A549 (cell line): ENCODE measurements around the gene LYPLAL1. TPM values are rescaled to one million over a fixed set of nuclear protein-coding genes. Genes with fewer than 3 reads are reported as not detected.
A peak's percentile ranks its signal among the peaks of the same experiment; 100 is the strongest.

Source experiments
- ATAC-seq, 2 experiments: fragments of 200-7000 bp in 1 of 2; fragments of >200 bp in 1 of 2; cut with Nextera tagmentation in 1 of 2; cut with Tn5 transposase in 1 of 2; 3 replicates each; pipeline versions ENCODE4 v1.8.0 to v1.9.1; 2018 to 2020; ENCODE audit warnings: mild to moderate bottlenecking in 1 of 2, moderate library complexity in 1 of 2
- CTCF ChIA-PET: fragments of 300-600 bp; sonication (Branson Sonifier 250); formaldehyde crosslinking; extraction: SDS; loops from one replicate; lab custom pipeline; 2021; ENCODE audit warnings: antibody characterized with exemption, inconsistent platforms; lab: Yijun Ruan, JAX
- POLR2A ChIA-PET: fragments of 350-600 bp; formaldehyde crosslinking; extraction: SDS; loops from one replicate; lab custom pipeline; 2021; ENCODE audit warnings: antibody characterized with exemption, inconsistent platforms; lab: Yijun Ruan, JAX
- DNase-seq, 2 experiments: peaks; one replicate each; pipeline versions ENCODE4 v3.0.0 to v3.0.0-alpha.2; 2011 to 2016; ENCODE audit warnings: low read depth in 1 of 2, low spot score in 1 of 2
- FAIRE-seq: peaks from 2 replicates; lab custom pipeline; 2011; peaks lifted over from hg19 to GRCh38; lab: Jason Lieb, UNC
- H3K27ac ChIP-seq, 2 experiments: fragments of >200 bp; sonication (Bioruptor Twin); formaldehyde crosslinking; 3 replicates each; pipeline ENCODE4 v1.5.1; 2016 to 2017
- H3K4me1 ChIP-seq: fragments of >200 bp; sonication (Bioruptor Twin); formaldehyde crosslinking; 3 replicates; pipeline ENCODE4 v1.6.1; 2016
- H3K4me2 ChIP-seq: fragments of >200 bp; sonication (Bioruptor Twin); formaldehyde crosslinking; 3 replicates; pipeline ENCODE4 v1.6.1; 2016
- H3K4me3 ChIP-seq: fragments of >200 bp; sonication (Bioruptor Twin); formaldehyde crosslinking; 3 replicates; pipeline ENCODE4 v1.5.1; 2016
- H3K9me3 ChIP-seq: fragments of >200 bp; sonication (Bioruptor Twin); formaldehyde crosslinking; 3 replicates; pipeline ENCODE4 v1.6.1; 2016
- FOSL2 ChIP-seq, 2 experiments: fragments of 450-650 bp in 1 of 2; fragments of >200 bp in 1 of 2; sonication (Bioruptor Twin) in 1 of 2; formaldehyde crosslinking; IDR thresholded peaks; 2 replicates each; pipeline versions ENCODE4 v1.5.0 to v1.6.1; 2016 to 2020; ENCODE audit warnings: mild to moderate bottlenecking in 1 of 2, moderate library complexity in 1 of 2
- HEYL ChIP-seq: fragments of 250-450 bp; sonication (Bioruptor Pico); IDR thresholded peaks from 2 replicates; pipeline ENCODE4 v1.8.0; 2021; ENCODE audit warnings: mild to moderate bottlenecking, moderate library complexity
- JUNB ChIP-seq: fragments of >200 bp; sonication (Bioruptor Twin); formaldehyde crosslinking; IDR thresholded peaks from 2 replicates; pipeline ENCODE4 v1.6.1; 2016
- MAFK ChIP-seq: fragments of 450-650 bp; IDR thresholded peaks from 2 replicates; pipeline ENCODE4 v1.6.1; 2014; ENCODE audit not compliant: partially characterized antibody
- MAZ ChIP-seq: fragments of 150-350 bp; IDR thresholded peaks from 2 replicates; pipeline ENCODE4 v1.6.1; 2014; ENCODE audit warnings: antibody characterized with exemption, low read depth, low read length, borderline replicate concordance
- MYC ChIP-seq: IDR thresholded peaks from 2 replicates; pipeline ENCODE4 v1.6.1; 2012; ENCODE audit warnings: mild to moderate bottlenecking, inconsistent platforms, low read length, improper control_type of control experiment, borderline replicate concordance
- NFE2L2 ChIP-seq: fragments of 150-350 bp; conservative IDR thresholded peaks from 2 replicates; pipeline ENCODE4 v1.6.1; 2014; ENCODE audit warnings: low read length
- NR3C1 ChIP-seq: fragments of >200 bp; sonication (Bioruptor Twin); formaldehyde crosslinking; IDR thresholded peaks from 3 replicates; pipeline ENCODE4 v1.6.1; 2017
- PBX3 ChIP-seq: IDR thresholded peaks from 2 replicates; pipeline ENCODE4 v1.6.1; 2012
- POLR2AphosphoS2 ChIP-seq: conservative IDR thresholded peaks from 2 replicates; pipeline ENCODE4 v1.6.1; 2012; ENCODE audit warnings: low read length, improper control_type of control experiment, inconsistent platforms
- RARB ChIP-seq: fragments of 250-450 bp; sonication (Bioruptor Pico); IDR thresholded peaks from 2 replicates; pipeline ENCODE4 v1.8.0; 2021; ENCODE audit warnings: mild to moderate bottlenecking, moderate library complexity
- REST ChIP-seq: fragments of 200-600 bp; sonication (generic); IDR thresholded peaks from 2 replicates; pipeline ENCODE4 v1.6.1; 2016; ENCODE audit warnings: antibody characterized with exemption, mild to moderate bottlenecking, moderate library complexity
- ZC3H11A ChIP-seq: fragments of 450-650 bp; IDR thresholded peaks from 2 replicates; pipeline ENCODE4 v1.6.1; 2014; ENCODE audit warnings: antibody characterized with exemption, mild to moderate bottlenecking
- ZFP36 ChIP-seq: fragments of 450-650 bp; IDR thresholded peaks from 2 replicates; pipeline ENCODE4 v1.6.1; 2014; ENCODE audit warnings: borderline replicate concordance; ENCODE audit not compliant: partially characterized antibody
- WGBS: methylation state at CpG from one replicate; pipeline ENCODE4 v1.1.6; 2017; ENCODE audit errors: missing lambda C conversion rate; 5-methylcytosine and 5-hydroxymethylcytosine counted together
- polyA plus RNA-seq, 4 experiments: library from polyadenylated mRNA; depleted of rRNA in 3 of 4; stranded (reverse); fragments of >200 nt; fragmentation: RNase III in 1 of 4; extraction: RNeasy Plus Mini Kit Qiagen cat#74134 plus additional on column Dnase treatment in 1 of 4; gene quantifications; 2 replicates in 3 of 4; 3 replicates in 1 of 4; pipeline ENCODE4 v1.2.3, GENCODE V29; 2011 to 2017
- TF ChIP-seq, protein P1 (sequence below): fragments of >200 bp; sonication (Bioruptor Twin); formaldehyde crosslinking; IDR thresholded peaks from 3 replicates; pipeline ENCODE4 v1.6.1; 2016

LYPLAL1 gene
- polyA plus RNA-seq, 2 of the 4 experiments (the other 2 are of a cell fraction): 13.6 to 61.2 TPM

DNA sequence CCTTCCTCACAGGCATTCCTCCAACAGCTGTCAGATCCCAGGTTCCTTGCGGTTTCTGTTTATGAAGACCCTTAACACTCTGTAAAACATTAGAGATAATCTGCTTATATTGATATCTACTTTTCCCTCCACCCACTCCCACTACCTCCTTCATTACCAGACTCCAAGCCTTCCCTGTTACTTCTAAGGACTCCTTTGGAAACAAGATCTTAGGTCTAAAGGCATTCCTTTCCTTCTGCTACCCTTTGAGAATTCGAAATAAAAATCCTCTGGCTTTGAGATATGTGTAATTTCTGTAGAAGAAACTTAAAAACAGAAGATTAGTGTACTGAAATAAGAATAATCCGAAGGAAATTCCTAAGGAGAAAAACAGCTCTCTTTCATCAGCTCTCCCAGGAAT is 23.7 kb upstream of the LYPLAL1 start:
- peaks cover 8% of the 10 kb centered on the region; the same call in 2 of the 3 replicates for H3K4me1 ChIP-seq
- no peak overlapping the region for H3K4me3 ChIP-seq
- ChIA-PET POLR2A (no interaction called here), CTCF (interaction anchor here (1.1 kb wide), 1 partner anchor 366 kb away, joined by 3 read pairs; no protein-coding TSS in a partner anchor)
- no peak overlapping the region for H3K4me2 ChIP-seq
- no peaks in the 10 kb centered on the region for H3K9me3 ChIP-seq
- DNase-seq (no peak), FAIRE-seq (no peak), ATAC-seq (no peak)
- no peak overlapping the region for H3K27ac ChIP-seq
- 62% methylated on average over 3 of the region's 3 CpGs for WGBS
- TF ChIP-seq, protein P1, sequence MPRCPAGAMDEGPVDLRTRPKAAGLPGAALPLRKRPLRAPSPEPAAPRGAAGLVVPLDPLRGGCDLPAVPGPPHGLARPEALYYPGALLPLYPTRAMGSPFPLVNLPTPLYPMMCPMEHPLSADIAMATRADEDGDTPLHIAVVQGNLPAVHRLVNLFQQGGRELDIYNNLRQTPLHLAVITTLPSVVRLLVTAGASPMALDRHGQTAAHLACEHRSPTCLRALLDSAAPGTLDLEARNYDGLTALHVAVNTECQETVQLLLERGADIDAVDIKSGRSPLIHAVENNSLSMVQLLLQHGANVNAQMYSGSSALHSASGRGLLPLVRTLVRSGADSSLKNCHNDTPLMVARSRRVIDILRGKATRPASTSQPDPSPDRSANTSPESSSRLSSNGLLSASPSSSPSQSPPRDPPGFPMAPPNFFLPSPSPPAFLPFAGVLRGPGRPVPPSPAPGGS: no peak
- TF ChIP-seq HEYL (CRISPR knock-in tag): no peak
- no peak for TF ChIP-seq REST
- TF ChIP-seq JUNB: no peak
- TF ChIP-seq MAZ: no peak
- no peak for TF ChIP-seq RARB
- TF ChIP-seq NFE2L2: no peak
- TF ChIP-seq PBX3: no peak
- no peak for TF ChIP-seq MYC
- no peak for TF ChIP-seq NR3C1
- no peak for TF ChIP-seq FOSL2 (IDR thresholded peaks at IDR 0.05)
- no peak for TF ChIP-seq FOSL2 (CRISPR knock-in tag; IDR thresholded peaks at IDR 0.05)
- TF ChIP-seq POLR2AphosphoS2: no peak

DNA sequence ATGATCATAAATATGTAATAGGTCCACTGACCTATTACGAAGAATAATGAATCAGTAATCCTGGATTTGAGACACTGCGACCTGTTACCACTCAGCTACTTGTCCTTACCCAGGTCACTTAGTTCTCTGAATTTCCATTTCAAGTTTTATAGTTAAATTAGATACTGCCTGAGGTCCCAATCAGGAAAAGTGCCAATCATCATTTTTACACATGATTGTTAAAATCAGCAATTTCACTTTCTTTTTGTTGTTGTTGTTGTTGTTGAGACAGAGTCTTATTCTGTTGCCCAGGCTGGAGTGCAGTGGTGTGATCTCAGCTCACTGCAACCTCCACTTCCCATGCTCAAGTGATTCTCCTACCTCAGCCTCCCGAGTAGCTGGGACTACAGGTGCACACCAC is 22.8 kb upstream of the LYPLAL1 start:
- ChIA-PET POLR2A (no interaction called here), CTCF (no interaction called here)
- peak; percentile 29 for TF ChIP-seq MAFK
- no peak for TF ChIP-seq ZFP36
- ATAC-seq (no peak), DNase-seq (no peak), FAIRE-seq (no peak)
- no peak overlapping the region for H3K4me2 ChIP-seq
- 84% methylated on average over 3 of the region's 3 CpGs for WGBS
- H3K9me3 ChIP-seq: no peaks in the 10 kb centered on the region
- H3K27ac ChIP-seq: no peak overlapping the region
- H3K4me3 ChIP-seq: no peak overlapping the region
- peaks cover 3% of the 10 kb centered on the region; the same call in 1 of the 3 replicates for H3K4me1 ChIP-seq

- H3K4me1 ChIP-seq: no peaks in the 10 kb centered on the region
- FAIRE-seq: no peak
- no peak for TF ChIP-seq ZC3H11A
- no peak for TF ChIP-seq MAFK
- 93% methylated on average over 3 of the region's 3 CpGs for WGBS
- no peak overlapping the region for H3K27ac ChIP-seq
- ATAC-seq: no peak; a peak in 1 of 6 replicates
- no peak for DNase-seq
- ChIA-PET CTCF (interaction anchor here (0.6 kb wide), 1 partner anchor 63 kb away, joined by 3 read pairs; no protein-coding TSS in a partner anchor), POLR2A (no interaction called here)
- H3K9me3 ChIP-seq: no peaks in the 10 kb centered on the region
- H3K4me3 ChIP-seq: no peak overlapping the region
- no peak overlapping the region for H3K4me2 ChIP-seq
These were observed 22.2 kb upstream of the LYPLAL1 start for GRCh38 chr1:219151467-219151866.
